BE2C (cell line): ENCODE results near the gene COX18.

Source experiments
- DNase-seq: peaks from one replicate; pipeline ENCODE4 v3.0.0-alpha.2; 2020
- H3K27me3 ChIP-seq: fragments of 250-450 bp; sonication (Bioruptor Pico); 2 replicates; pipeline ENCODE4 v1.5.1; 2020; ENCODE audit warnings: mild to moderate bottlenecking
- H3K36me3 ChIP-seq: fragments of 250-450 bp; sonication (Bioruptor Pico); 2 replicates; pipeline ENCODE4 v1.5.1; 2020; ENCODE audit warnings: mild to moderate bottlenecking
- H3K4me1 ChIP-seq: fragments of 250-450 bp; sonication (Bioruptor Pico); 2 replicates; pipeline ENCODE4 v1.5.1; 2020
- H3K4me3 ChIP-seq: 2 replicates; pipeline ENCODE4 v1.5.1; 2011; ENCODE audit warnings: low read depth, low read length
- H3K9me3 ChIP-seq: fragments of 250-450 bp; sonication (Bioruptor Pico); 2 replicates; pipeline ENCODE4 v1.5.1; 2020
- CTCF ChIP-seq: IDR thresholded peaks from 2 replicates; pipeline ENCODE4 v1.5.1; 2012; ENCODE audit warnings: mild to moderate bottlenecking, low read depth, low read length

COX18 gene

GRCh38 chr4:73098016-73098415, 28.5 kb upstream of the COX18 start:
- peaks cover 71% of the 10 kb centered on the region for H3K36me3 ChIP-seq
- no peaks in the 10 kb centered on the region for H3K9me3 ChIP-seq
- TF ChIP-seq CTCF = no peak
- no peaks in the 10 kb centered on the region for H3K4me1 ChIP-seq
- no peak overlapping the region for H3K4me3 ChIP-seq
- no peaks in the 10 kb centered on the region for H3K27me3 ChIP-seq
- no peak for DNase-seq

GRCh38 chr4:73092868-73093267, 23.4 kb upstream of the COX18 start:
- H3K4me1 ChIP-seq = no peaks in the 10 kb centered on the region
- H3K9me3 ChIP-seq = no peaks in the 10 kb centered on the region
- H3K4me3 ChIP-seq = no peak overlapping the region
- peaks cover 68% of the 10 kb centered on the region for H3K36me3 ChIP-seq
- no peak for TF ChIP-seq CTCF
- H3K27me3 ChIP-seq = no peaks in the 10 kb centered on the region
- no peak for DNase-seq

DNA sequence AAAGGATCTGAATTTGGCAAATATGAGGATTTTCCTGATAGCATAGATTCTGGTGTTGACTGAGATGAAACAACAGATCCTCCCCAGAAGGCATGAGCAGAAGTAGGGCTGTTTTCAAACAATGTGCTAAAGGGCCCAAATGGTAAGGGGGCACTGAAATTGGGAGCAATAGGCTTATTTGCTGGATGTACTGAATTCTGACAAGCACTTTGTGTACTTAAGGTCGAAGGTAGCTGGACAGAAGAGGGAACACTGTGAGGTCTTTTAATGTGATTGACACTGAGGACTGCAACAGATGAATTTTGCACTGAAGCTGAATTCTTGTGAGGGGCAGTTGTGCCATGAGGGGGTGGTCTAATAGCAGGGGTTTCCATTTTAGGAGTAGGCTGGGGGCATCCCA, 21.2 kb upstream of the COX18 start:
- Histone ChIP-seq H3K4me3 (no peak overlapping the region), H3K36me3 (peaks cover 59% of the 10 kb centered on the region), H3K4me1 (no peaks in the 10 kb centered on the region), H3K9me3 (no peaks in the 10 kb centered on the region), H3K27me3 (no peaks in the 10 kb centered on the region)
- no peak for TF ChIP-seq CTCF
- DNase-seq = no peak

GRCh38 chr4:73087871-73088270, 18.4 kb upstream of the COX18 start:
- Histone ChIP-seq H3K4me1 (no peaks in the 10 kb centered on the region), H3K4me3 (no peak overlapping the region), H3K36me3 (peaks cover 67% of the 10 kb centered on the region), H3K27me3 (no peaks in the 10 kb centered on the region), H3K9me3 (no peaks in the 10 kb centered on the region)
- TF ChIP-seq CTCF = no peak
- no peak for DNase-seq

DNA sequence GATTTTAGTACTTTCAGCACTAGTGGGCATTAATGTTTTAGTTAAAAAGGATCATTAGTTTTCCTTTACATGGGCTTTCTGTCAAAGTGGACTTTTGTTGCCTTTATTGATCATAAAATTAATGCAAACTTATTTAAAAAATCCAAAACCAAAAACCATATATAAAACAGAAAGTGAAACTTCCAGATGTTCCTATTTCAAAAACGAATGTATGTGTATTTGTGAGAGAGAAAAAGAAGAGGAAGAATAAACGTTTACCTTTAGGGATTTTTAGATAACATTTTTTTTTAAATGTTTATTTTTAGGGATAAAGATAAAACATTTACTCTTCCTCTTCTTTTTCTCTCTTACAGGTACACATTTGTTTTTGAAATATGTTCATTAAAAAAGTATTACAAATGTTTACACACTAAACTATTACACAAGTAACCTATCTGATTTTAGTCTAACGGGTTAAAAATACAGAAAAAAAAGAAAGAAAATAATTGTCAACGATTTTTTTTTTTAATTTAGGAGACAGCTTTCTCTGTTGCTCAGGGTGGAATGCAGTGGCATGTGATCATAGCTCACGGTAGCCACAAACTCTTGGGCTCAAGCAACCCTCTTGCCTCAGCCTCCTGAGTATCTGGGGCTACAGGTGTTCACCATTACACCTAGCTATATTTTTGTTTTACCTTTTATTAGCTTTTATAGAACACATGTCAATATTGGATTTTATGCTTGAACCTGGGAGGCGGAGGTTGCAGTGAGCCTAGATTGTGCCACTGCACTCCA, 16.8 kb upstream of the COX18 start:
- DNase-seq = no peak
- Histone ChIP-seq H3K4me1 (no peaks in the 10 kb centered on the region; the same call in 1 of the 2 replicates), H3K27me3 (no peaks in the 10 kb centered on the region), H3K36me3 (peaks cover 67% of the 10 kb centered on the region), H3K9me3 (no peaks in the 10 kb centered on the region), H3K4me3 (no peak overlapping the region)
- no peak for TF ChIP-seq CTCF

DNA sequence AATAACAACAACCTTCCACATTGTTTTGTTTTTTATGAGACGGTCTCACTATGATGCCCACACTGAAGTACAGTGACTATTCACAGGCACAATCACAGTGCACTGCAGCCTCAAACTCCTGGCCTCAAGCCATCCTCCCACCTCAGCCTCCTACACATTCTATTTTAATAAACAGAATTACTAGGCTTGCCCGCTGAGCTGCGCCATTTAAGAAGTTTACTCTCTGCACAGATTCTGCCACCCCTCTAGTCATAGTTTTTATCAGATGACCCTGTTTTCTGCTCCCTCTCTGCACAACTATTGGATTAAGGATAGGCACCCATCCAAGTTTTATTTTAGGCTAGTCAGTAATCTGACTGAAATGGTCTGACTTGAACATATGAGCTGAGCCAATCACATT, 11.3 kb upstream of the COX18 start:
- Histone ChIP-seq H3K4me1 (no peaks in the 10 kb centered on the region; the same call in 1 of the 2 replicates), H3K36me3 (peaks cover 82% of the 10 kb centered on the region), H3K9me3 (no peaks in the 10 kb centered on the region), H3K27me3 (no peaks in the 10 kb centered on the region), H3K4me3 (no peak overlapping the region)
- DNase-seq = peak; percentile 9
- no peak for TF ChIP-seq CTCF
